Fibroblast of skin of back (primary cell): ENCODE measurements around the gene GNA12.
"Not testable (repeated sequence)": the region's sequence is repeated elsewhere in the genome, so short reads cannot be mapped to it uniquely, and the experiment has no call there.

Experiments used
- DNase-seq: peaks from one replicate; pipeline ENCODE4 v3.0.0-alpha.2; 2013

The GNA12 gene

GRCh38 chr7:2751086-2751485, 93.0 kb downstream of the GNA12 start:
- no peak for DNase-seq

DNA sequence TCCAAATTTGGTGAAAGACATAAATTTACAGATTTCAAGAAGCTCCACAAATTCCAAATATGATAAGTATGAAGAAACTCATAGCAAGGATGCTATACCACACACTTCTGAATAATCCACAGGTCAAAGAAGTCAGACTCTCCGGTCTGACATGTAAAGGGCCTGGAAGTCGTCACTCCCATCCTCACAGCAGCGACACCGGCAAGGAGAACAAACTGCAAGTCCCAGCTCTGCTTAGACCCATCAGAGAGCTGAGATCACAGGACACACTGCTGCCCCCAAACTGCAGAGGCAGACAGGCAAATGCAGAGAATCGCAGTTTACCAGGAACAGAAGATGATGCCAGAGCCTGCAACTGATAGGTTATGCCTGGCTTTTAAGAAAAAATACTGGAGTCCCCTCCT, 94.1 kb downstream of the GNA12 start:
- DNase-seq = peak; percentile 57

GRCh38 chr7:2748684-2749083, 95.4 kb downstream of the GNA12 start:
- DNase-seq = not testable (repeated sequence)

DNA sequence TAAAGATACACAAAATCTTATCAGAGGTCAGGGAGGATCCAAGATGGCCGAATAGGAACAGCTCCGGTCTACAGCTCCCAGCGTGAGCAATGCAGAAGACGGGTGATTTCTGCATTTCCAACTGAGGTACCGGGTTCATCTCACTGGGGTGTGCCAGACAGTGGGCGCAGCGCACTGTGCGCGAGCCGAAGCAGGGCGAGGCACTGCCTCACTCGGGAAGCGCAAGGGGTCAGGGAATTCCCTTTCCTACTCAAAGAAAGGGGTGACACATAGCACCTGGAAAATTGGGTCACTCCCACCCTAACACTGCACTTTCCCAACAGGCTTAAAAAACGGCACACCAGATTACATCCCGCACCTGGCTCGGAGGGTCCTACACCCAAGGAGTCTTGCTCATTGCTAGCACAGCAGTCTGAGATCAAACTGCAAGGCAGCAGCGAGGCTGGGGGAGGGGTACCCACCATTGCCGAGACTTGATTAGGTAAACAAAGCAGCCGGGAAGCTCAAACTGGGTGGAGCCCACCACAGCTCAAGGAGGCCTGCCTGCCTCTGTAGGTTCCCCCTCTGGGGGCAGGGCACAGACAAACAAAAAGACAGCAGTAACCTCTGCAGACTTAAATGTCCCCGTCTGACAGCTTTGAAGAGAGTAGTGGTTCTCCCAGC, 100.5 kb downstream of the GNA12 start:
- DNase-seq = not testable (repeated sequence)

DNA sequence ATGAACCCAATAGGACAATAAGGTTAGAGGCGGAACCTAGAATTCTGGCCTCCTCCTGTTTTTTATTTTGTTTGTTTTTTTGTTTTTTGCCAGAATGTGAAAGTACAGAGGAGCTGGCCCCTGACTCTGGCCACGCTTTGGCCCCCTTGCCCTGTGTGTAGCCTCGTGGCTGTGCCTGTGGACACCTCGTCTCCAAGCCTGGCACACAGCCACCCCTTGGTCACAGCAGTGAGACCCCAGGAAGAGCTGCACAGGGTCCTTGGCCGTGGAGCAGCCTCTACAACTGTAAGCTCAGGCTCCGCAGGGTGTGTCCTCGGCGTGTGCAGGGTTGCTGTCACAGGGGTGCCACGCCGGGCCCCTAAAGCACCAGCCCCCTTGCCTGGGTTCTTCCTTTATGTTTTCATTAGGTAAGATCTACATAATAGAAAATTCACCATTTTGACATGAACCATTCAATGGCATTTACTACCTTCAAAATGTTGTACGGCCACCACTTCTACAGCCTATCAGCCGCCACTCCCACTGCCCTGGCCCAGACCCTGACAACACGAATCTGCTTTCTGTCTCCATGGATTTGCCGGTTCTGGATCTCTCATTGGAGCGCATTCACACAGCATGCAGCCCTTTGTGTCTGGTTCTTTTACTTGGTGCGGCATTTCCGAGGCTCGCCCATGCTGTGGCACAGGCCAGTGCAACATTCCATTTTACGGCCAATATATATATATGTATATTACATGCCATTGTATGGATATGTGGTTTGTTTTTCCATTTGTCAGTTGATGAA, 105.2 kb downstream of the GNA12 start:
- no peak for DNase-seq

GRCh38 chr7:2737771-2738540, 106.2 kb downstream of the GNA12 start:
- no peak for DNase-seq

GRCh38 chr7:2737005-2737743, 106.9 kb downstream of the GNA12 start:
- DNase-seq = not testable (repeated sequence)

DNA sequence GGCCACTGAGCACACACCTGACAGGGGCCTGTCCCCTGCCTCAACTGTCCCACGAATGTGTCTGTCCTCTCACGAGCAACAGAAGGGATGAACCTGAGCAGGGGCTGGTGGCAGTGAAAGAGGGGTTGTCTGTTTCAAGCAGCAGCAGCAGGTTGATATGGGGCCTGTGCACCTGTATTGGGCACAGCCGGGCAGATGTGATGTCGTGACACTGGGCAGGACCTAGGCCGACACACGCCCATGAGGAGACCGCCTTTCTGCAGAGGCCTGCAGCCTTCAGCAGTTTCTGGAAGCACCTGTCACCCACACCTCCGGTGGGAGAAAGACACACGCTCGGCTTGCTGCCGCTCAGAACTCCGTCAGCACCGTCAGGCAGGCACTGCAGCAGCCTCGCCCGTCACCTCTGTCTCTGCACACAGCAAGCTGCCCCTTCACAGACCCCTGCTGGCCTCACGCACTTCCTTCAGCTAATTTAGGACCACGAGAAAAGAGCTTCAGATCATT, 107.6 kb downstream of the GNA12 start:
- no peak for DNase-seq

- DNase-seq = no peak
Measured at GRCh38 chr7:2735744-2736143, 108.4 kb downstream of the GNA12 start.

DNA sequence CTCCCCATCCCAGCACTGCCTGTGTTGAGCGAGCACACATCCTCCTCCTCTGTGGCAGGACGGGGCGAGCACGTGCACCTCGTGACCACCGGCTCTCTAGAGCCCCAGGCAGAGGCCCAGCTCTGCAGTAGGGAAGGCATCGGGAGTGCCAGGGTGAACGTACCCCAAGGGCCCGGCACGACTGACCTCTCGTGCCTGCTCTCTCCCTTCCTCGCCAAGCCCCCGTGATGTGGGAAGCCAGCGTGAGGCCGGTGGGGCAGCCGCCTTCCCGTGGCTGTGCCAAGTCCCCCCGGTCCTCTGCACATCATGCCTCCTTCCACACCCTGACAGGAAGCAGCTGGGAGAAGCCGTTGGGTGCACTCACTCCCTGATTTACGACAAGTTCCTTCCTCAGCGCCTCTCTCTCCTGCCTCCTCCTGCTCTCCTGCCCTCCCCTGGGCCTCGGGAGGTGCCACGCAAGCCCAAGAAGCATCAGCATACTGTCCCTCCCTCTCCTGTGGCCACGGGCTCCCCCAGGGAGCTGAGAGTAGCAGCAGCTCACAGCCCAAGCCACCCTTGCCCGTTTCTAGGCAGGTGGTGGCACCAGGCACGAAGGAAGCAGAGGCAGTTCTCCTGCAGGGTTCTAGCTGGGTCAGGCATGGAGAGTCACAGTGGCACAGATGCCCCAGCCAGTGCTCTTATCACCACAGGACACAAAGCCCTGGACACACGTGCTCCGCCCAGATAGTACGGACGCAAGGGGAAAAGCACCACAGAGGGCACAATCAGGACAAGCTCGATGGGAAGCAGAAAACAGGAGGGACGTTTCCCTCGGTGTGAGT, 109.1 kb downstream of the GNA12 start:
- no peak for DNase-seq

GRCh38 chr7:2734084-2734686, 109.9 kb downstream of the GNA12 start:
- no peak for DNase-seq

- DNase-seq = no peak
Measured at GRCh38 chr7:2732959-2733584, 111.0 kb downstream of the GNA12 start.

GRCh38 chr7:2732388-2732787, 111.7 kb downstream of the GNA12 start:
- DNase-seq = no peak

- no peak for DNase-seq
Measured at GRCh38 chr7:2730846-2731770, 113.0 kb downstream of the GNA12 start.

- no peak for DNase-seq
Measured at GRCh38 chr7:2729893-2730716, 114.0 kb downstream of the GNA12 start.

GRCh38 chr7:2729031-2729892, 114.8 kb downstream of the GNA12 start:
- no peak for DNase-seq

DNA sequence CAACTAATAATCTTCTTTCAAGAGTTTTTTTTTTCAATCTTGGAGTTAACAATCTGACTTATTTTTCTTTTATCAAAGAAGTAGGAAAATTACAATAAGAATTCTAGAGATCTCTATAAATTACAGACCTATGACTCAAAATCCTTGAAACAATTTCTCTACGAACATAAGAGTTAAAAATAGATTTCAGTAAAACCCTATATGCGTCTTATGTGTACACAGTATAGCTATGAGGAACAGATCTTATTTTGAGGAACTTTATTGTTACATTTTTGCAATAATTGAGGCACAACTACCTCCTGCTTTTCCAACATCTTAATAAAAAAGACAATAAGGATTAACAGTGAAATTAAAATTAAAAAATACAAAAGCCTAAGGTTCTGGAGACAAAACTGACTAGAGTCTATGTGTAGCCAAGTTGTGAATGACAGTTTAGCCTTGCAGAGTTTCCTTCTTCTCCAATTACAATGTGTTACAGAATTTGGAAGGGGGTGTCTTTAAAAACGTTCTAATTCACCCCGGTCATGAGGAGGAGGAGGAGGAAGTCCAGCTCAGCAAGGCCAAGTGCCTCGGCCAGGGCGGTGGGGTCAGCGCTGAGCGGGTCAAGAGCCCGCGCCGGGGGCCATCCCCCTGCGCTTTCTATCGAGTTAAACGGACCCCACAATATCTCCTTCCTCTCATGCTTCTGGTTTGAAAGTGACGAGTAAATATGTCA, 115.6 kb downstream of the GNA12 start:
- peak; percentile 64 for DNase-seq
